Osteoblast (primary cell): ENCODE data around the gene CROCC. TPM values are rescaled to one million over a fixed set of nuclear protein-coding genes. Genes with fewer than 3 reads are reported as not detected.
"Not testable (repeated sequence)": the region's sequence is repeated elsewhere in the genome, so short reads cannot be mapped to it uniquely, and the experiment has no call there.

Source experiments
- DNase-seq: peaks from one replicate; pipeline ENCODE4 v3.0.0; 2011; ENCODE audit warnings: low spot score, mixed read lengths; ENCODE audit not compliant: insufficient read length; ENCODE audit errors: missing footprints
- H2AFZ ChIP-seq: 2 replicates; pipeline ENCODE4 v1.6.0; 2011; ENCODE audit warnings: mild to moderate bottlenecking, low read length
- H3K27ac ChIP-seq: 2 replicates; pipeline ENCODE4 v1.5.1; 2011; ENCODE audit warnings: mild to moderate bottlenecking, low read depth, low read length, moderate library complexity
- H3K27me3 ChIP-seq: 2 replicates; pipeline ENCODE4 v1.6.0; 2012; ENCODE audit warnings: mild to moderate bottlenecking, control low read depth, inconsistent platforms, low read length, moderate library complexity; ENCODE audit not compliant: insufficient read depth
- H3K36me3 ChIP-seq: 2 replicates; pipeline ENCODE4 v1.5.1; 2011; ENCODE audit warnings: mild to moderate bottlenecking, low read length, control low read depth, moderate library complexity; ENCODE audit not compliant: insufficient read depth
- H3K4me1 ChIP-seq: 2 replicates; pipeline ENCODE4 v1.5.1; 2011; ENCODE audit warnings: mild to moderate bottlenecking, low read length, control low read depth, moderate library complexity; ENCODE audit not compliant: insufficient read depth
- H3K4me2 ChIP-seq: 2 replicates; pipeline ENCODE4 v1.6.0; 2011; ENCODE audit warnings: mild to moderate bottlenecking, low read length; ENCODE audit not compliant: insufficient read depth
- H3K4me3 ChIP-seq: fragments of 200-600 bp; sonication (generic); 3 replicates; pipeline ENCODE4 v1.5.1; 2012; ENCODE audit warnings: mild to moderate bottlenecking, low read length, inconsistent platforms; ENCODE audit not compliant: insufficient read depth
- H3K79me2 ChIP-seq: 2 replicates; pipeline ENCODE4 v1.6.0; 2012; ENCODE audit warnings: mild to moderate bottlenecking, low read length, control low read depth, inconsistent platforms; ENCODE audit not compliant: insufficient read depth
- H3K9me3 ChIP-seq: 2 replicates; pipeline ENCODE4 v1.5.1; 2011; ENCODE audit warnings: low read depth, low read length, control low read depth
- H4K20me1 ChIP-seq: 2 replicates; pipeline ENCODE4 v1.6.0; 2012; ENCODE audit warnings: mild to moderate bottlenecking, low read length, control low read depth; ENCODE audit not compliant: insufficient read depth
- total RNA-seq: library from RNA; depleted of rRNA; stranded (reverse); fragments of >200 nt; gene quantifications from 2 replicates; pipeline ENCODE4 v1.2.3, GENCODE V29; 2012
- TF ChIP-seq, protein P1 (sequence below): IDR thresholded peaks from 2 replicates; pipeline ENCODE4 v1.5.1; 2011; ENCODE audit warnings: mild to moderate bottlenecking, low read depth, low read length, moderate library complexity; ENCODE audit errors: extremely low read depth

Gene CROCC
- total RNA-seq, 1 donor = 20.3 TPM

DNA sequence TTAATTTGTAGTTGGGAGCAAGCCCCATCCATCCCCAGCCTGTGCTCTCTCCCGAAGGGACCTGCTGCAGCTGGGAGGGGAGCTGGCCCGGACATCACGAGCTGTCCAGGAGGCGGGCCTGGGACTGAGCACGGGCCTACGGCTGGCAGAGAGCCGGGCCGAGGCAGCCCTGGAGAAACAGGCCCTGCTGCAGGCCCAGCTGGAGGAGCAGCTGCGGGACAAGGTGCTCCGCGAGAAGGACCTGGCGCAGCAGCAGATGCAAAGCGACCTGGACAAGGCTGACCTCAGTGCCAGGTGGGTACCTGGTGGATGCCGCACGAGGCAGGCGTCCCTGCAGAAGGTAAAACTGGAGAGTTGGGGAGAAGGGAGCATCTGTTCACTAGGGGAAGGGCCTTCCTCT lies 14.8 kb downstream of the CROCC start:
- H3K79me2 ChIP-seq, H2AFZ ChIP-seq, DNase-seq: not testable (repeated sequence)

DNA sequence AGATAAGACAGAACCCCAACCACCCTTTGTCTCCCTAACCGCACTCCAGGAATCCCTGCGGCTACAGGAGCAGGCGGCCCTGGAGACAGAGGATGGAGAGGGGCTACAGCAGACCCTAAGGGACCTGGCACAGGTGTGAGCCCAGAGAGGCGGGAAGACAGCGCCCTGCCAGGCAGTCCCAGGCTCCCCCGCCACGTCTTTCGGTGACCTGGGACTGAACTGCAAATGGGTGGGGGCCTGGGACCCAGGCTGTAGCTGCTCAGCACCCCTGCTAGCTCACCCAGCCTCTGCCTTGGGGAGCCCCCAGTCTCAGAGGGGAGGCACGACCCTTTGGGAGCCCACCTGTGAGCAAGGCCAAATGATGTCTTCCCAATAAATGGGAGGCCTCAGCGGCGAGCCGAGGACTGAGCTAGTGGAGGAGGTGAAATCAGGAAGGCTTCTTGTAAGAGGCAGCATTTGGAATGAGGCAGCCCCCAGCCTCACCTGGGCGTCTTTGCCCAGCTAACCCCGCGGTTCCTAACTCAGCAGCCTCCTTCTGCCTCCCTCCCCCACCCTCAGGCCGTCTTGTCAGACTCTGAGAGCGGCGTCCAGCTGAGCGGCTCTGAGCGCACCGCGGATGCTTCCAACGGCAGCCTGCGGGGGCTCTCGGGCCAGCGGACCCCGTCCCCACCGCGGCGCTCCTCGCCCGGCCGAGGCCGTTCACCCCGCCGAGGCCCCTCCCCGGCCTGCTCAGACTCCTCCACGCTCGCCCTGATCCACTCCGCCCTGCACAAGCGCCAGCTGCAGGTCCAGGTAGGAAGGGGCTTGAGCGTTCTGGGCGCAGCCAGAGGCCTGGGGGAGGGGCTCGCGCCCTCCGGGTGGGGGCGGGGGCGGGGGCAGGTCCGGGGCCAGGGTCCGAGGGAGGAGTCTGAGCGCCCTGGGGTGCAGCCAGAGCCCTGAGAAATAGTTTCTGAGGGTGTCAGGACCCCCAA lies 16.9 kb downstream of the CROCC start:
- H3K4me2 ChIP-seq = no peak overlapping the region
- no peak overlapping the region for H2AFZ ChIP-seq
- H3K4me1 ChIP-seq = no peaks in the 10 kb centered on the region
- no peaks in the 10 kb centered on the region for H3K79me2 ChIP-seq
- H3K27ac ChIP-seq = no peak overlapping the region
- TF ChIP-seq, protein P1, sequence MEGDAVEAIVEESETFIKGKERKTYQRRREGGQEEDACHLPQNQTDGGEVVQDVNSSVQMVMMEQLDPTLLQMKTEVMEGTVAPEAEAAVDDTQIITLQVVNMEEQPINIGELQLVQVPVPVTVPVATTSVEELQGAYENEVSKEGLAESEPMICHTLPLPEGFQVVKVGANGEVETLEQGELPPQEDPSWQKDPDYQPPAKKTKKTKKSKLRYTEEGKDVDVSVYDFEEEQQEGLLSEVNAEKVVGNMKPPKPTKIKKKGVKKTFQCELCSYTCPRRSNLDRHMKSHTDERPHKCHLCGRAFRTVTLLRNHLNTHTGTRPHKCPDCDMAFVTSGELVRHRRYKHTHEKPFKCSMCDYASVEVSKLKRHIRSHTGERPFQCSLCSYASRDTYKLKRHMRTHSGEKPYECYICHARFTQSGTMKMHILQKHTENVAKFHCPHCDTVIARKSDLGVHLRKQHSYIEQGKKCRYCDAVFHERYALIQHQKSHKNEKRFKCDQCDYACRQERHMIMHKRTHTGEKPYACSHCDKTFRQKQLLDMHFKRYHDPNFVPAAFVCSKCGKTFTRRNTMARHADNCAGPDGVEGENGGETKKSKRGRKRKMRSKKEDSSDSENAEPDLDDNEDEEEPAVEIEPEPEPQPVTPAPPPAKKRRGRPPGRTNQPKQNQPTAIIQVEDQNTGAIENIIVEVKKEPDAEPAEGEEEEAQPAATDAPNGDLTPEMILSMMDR = no peak
- no peak overlapping the region for H3K4me3 ChIP-seq
- H3K9me3 ChIP-seq = no peaks in the 10 kb centered on the region
- H3K36me3 ChIP-seq = no peaks in the 10 kb centered on the region
- H4K20me1 ChIP-seq = no peaks in the 10 kb centered on the region
- H3K27me3 ChIP-seq = no peaks in the 10 kb centered on the region
- DNase-seq = no peak

More for the DNA sequence above, 14.8 kb downstream of the CROCC start:
- H3K27ac ChIP-seq, H3K4me3 ChIP-seq, H3K27me3 ChIP-seq, H3K9me3 ChIP-seq, H3K36me3 ChIP-seq, H4K20me1 ChIP-seq, H3K4me2 ChIP-seq, H3K4me1 ChIP-seq: not testable (repeated sequence)

DNA sequence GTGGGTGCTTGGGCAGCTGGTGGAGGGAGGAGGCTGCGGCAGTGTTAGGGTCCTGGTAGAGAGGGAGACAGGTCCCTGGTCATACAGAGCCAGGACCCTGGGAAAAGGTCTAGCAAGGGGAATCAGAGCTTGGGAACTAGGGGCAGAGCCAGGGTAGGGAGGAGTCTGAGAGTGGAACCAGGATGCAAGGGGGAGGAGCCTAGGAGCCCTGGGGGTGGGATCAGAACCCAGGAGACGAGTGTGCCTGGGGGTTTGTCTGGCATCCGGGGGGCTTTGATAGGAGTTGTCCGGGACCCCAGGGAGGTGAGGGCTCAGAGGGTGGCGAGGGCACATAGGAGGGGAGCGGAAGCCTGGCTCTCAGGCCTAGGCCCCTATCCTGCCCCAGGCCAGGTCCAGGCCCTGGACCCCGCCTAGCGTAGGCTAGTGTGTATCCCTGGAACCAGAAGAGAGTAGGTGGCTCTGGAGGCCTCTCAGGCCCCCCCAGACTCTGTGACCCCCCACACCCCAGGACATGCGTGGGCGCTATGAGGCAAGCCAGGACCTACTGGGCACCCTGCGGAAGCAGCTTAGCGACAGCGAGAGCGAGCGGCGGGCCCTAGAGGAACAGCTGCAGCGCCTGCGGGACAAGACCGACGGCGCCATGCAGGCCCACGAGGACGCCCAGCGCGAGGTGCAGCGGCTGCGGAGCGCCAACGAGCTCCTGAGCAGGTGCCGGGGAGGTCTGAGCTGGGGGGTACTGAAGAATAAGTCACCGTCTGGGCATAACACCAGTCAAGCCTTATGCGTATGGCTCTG lies 17.9 kb downstream of the CROCC start:
- not testable (repeated sequence) for H3K36me3 ChIP-seq, H3K4me1 ChIP-seq, H3K4me3 ChIP-seq, H3K79me2 ChIP-seq, H3K4me2 ChIP-seq, H3K27me3 ChIP-seq, H4K20me1 ChIP-seq, H3K27ac ChIP-seq, H3K9me3 ChIP-seq, DNase-seq, H2AFZ ChIP-seq

DNA sequence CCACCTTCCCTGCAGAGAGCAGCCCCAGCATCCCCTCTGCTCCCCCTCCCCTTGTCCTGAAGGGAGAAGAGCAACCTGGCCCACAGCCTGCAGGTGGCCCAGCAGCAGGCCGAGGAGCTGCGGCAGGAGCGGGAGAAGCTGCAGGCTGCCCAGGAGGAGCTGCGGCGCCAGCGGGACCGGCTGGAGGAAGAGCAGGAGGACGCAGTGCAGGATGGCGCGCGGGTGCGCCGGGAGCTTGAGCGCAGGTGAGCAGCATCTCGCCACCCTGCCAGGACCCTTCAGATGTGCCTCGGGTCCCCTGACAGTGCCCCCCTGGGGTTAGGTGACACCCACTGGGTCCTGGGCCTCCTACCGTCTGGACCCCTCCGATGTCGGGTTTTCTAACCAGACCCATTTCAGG lies 22.3 kb downstream of the CROCC start:
- Histone ChIP-seq H3K79me2 (no peaks in the 10 kb centered on the region), H3K27me3 (no peaks in the 10 kb centered on the region), H4K20me1 (no peaks in the 10 kb centered on the region), H3K4me1 (peaks cover 5% of the 10 kb centered on the region), H3K36me3 (no peaks in the 10 kb centered on the region), H2AFZ (no peak overlapping the region), H3K9me3 (no peaks in the 10 kb centered on the region), H3K4me2 (no peak overlapping the region), H3K4me3 (no peak overlapping the region), H3K27ac (no peak overlapping the region)
- DNase-seq = no peak
- TF ChIP-seq, protein P1 = no peak

DNA sequence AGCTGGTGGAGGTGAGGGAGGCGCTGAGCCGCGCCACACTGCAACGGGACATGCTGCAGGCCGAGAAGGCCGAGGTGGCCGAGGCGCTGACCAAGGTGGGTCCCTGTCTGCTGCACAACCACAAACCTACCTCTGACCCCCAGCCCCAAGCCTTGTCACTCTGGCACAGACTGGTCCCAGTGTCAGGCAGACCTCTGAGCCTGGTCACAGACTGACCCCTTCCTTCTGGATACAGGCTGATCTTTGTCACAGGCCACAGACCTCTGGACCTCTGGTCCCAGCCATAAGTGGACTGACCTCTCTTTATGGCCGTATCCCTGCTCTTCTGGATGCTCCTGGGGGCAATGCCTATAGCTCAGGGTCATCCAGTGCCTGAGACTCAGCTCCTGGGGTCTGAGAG lies 23.8 kb downstream of the CROCC start:
- H2AFZ ChIP-seq, H3K4me1 ChIP-seq, H3K4me2 ChIP-seq, H3K4me3 ChIP-seq, H3K9me3 ChIP-seq, H4K20me1 ChIP-seq, DNase-seq, H3K27me3 ChIP-seq, H3K79me2 ChIP-seq, H3K27ac ChIP-seq, H3K36me3 ChIP-seq: not testable (repeated sequence)

DNA sequence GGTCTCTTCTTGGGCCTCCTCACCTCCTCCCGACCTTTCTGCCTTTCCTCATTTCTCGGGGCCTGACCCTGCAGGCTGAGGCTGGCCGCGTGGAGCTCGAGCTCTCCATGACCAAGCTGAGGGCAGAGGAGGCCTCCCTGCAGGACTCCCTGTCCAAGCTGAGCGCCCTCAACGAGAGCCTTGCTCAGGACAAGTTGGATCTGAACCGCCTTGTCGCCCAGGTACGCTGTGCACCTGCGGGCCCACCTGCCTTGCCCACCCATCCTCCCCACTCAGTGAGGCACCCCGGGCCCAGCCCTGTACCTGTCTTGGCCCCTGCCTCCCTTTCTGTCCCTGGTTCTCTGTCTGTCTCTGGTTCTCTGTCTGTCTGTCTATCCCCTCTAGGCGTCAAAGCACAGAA lies 24.5 kb downstream of the CROCC start:
- not testable (repeated sequence) for H3K4me1 ChIP-seq, H3K4me3 ChIP-seq, H4K20me1 ChIP-seq, H2AFZ ChIP-seq, H3K36me3 ChIP-seq, H3K9me3 ChIP-seq, H3K27ac ChIP-seq, H3K27me3 ChIP-seq, H3K79me2 ChIP-seq, DNase-seq, H3K4me2 ChIP-seq
